Stimulated activated CD8-positive, alpha-beta memory T cell treated with anti-CD3 and anti-CD28 coated beads, Interleukin-12 subunit alpha, Interleukin-12 subunit beta, amount 100 ng/mL, for 24 hours (primary cell): ENCODE measurements around the gene CASP6.

Source experiments
- DNase-seq: peaks from one replicate; pipeline ENCODE4 v3.0.0-alpha.2; 2020; ENCODE audit errors: extremely low read depth

CASP6 gene

GRCh38 chr4:109702950-109703663 lies at the start of gene CASP6:
Gene CASP6, minus strand, starts transcription at chr4:109703445. Its CDS starts 50 bp downstream, at chr4:109703395.
- no peak for DNase-seq

GRCh38 chr4:109752525-109752924 lies 49.3 kb upstream of the CASP6 start:
- DNase-seq: no peak

- DNase-seq: no peak
Measured at GRCh38 chr4:109751852-109752251, 48.6 kb upstream of the CASP6 start.

- DNase-seq: no peak
Measured at GRCh38 chr4:109750652-109751244, 47.5 kb upstream of the CASP6 start.

GRCh38 chr4:109749388-109750082 lies 46.3 kb upstream of the CASP6 start:
- no peak for DNase-seq

- DNase-seq: no peak
Measured at GRCh38 chr4:109748114-109748513, 44.9 kb upstream of the CASP6 start.

- no peak for DNase-seq
Measured at GRCh38 chr4:109746728-109747127, 43.5 kb upstream of the CASP6 start.

GRCh38 chr4:109745830-109746229 lies 42.6 kb upstream of the CASP6 start:
- no peak for DNase-seq

- no peak for DNase-seq
Measured at GRCh38 chr4:109739547-109739946, 36.3 kb upstream of the CASP6 start.

GRCh38 chr4:109738104-109738872 lies 35.0 kb upstream of the CASP6 start:
- DNase-seq: no peak

- no peak for DNase-seq
Measured at GRCh38 chr4:109735566-109736365, 32.5 kb upstream of the CASP6 start.

- DNase-seq: no peak
Measured at GRCh38 chr4:109733728-109734127, 30.5 kb upstream of the CASP6 start.

- no peak for DNase-seq
Measured at GRCh38 chr4:109730619-109731545, 27.6 kb upstream of the CASP6 start.

GRCh38 chr4:109729718-109730618 lies 26.7 kb upstream of the CASP6 start, which contains the start of gene PLA2G12A:
Gene PLA2G12A, minus strand, starts transcription at chr4:109730070. Its CDS starts 261 bp downstream, at chr4:109729809.
- DNase-seq: peak; percentile 41

- DNase-seq: no peak
Measured at GRCh38 chr4:109729117-109729717, 26.0 kb upstream of the CASP6 start.

- no peak for DNase-seq
Measured at GRCh38 chr4:109728385-109728784, 25.1 kb upstream of the CASP6 start.

- no peak for DNase-seq
Measured at GRCh38 chr4:109723110-109723509, 19.9 kb upstream of the CASP6 start.

GRCh38 chr4:109722357-109722756 lies 19.1 kb upstream of the CASP6 start:
- DNase-seq: no peak

GRCh38 chr4:109721033-109721432 lies 17.8 kb upstream of the CASP6 start:
- DNase-seq: no peak
